Heart right ventricle (tissue), 16 donors: ENCODE results near the gene BTBD10. TPM values are rescaled to one million over a fixed set of nuclear protein-coding genes. Genes with fewer than 3 reads are reported as not detected.

Source experiments
- ATAC-seq, 8 donors: fragments of 200-7000 bp; cut with Tn5 transposase; one replicate each; pipeline ENCODE4 v1.9.1; 2020; ENCODE audit warnings: mild to moderate bottlenecking in 8 of 8, moderate library complexity in 8 of 8, moderate number of reproducible peaks in 1 of 8
- DNase-seq, 2 donors: peaks; one replicate each; pipeline ENCODE4 v3.0.0-alpha.2; 2020
- H3K27ac ChIP-seq, 10 donors: fragments of 200-600 bp; sonication (generic) in 2 of 10; one replicate each; pipeline versions ENCODE4 v1.5.0 to v1.8.0; 2020 to 2022; ENCODE audit warnings: mild to moderate bottlenecking in 3 of 10
- H3K27me3 ChIP-seq, 7 donors: fragments of 200-600 bp; one replicate each; pipeline ENCODE4 v1.8.0; 2021 to 2022; ENCODE audit warnings: mild to moderate bottlenecking in 2 of 7
- H3K36me3 ChIP-seq, 9 donors: fragments of 200-600 bp; sonication (generic) in 1 of 9; one replicate each; pipeline versions ENCODE4 v1.5.0 to v1.8.0; 2020 to 2022; ENCODE audit warnings: mild to moderate bottlenecking in 2 of 9
- H3K4me1 ChIP-seq, 9 donors: fragments of 200-600 bp; sonication (generic) in 1 of 9; one replicate each; pipeline versions ENCODE4 v1.5.0 to v1.8.0; 2020 to 2022; ENCODE audit warnings: mild to moderate bottlenecking in 4 of 9
- H3K4me3 ChIP-seq, 10 donors: fragments of 200-600 bp; sonication (generic) in 2 of 10; one replicate each; pipeline versions ENCODE4 v1.5.0 to v1.8.0; 2020 to 2022; ENCODE audit warnings: mild to moderate bottlenecking in 7 of 10, moderate library complexity in 2 of 10
- H3K9me3 ChIP-seq, 11 donors: fragments of 200-600 bp in 10 of 11; sonication (generic) in 2 of 11; one replicate each; pipeline versions ENCODE4 v1.5.0 to v1.8.0; 2013 to 2022; ENCODE audit warnings: mild to moderate bottlenecking in 2 of 11, control low read depth in 1 of 11, moderate library complexity in 1 of 11
- WGBS, 2 donors: extraction: QIAGEN DNeasy Blood & Tissue Kit; methylation state at CpG; one replicate each; pipeline ENCODE4 v1.1.7; 2013; ENCODE audit warnings: inconsistent platforms in 1 of 2; 5-methylcytosine and 5-hydroxymethylcytosine counted together
- intact Hi-C, 10 donors: fragments of 100-400 bp; cut with DNase I; formaldehyde crosslinking; loops; one replicate each; pipeline versions ENCODE4 v1.11.1 to v1.14.2; 2022
- polyA plus RNA-seq, 2 donors: library from polyadenylated mRNA; stranded (reverse); fragments of 200-250 nt; gene quantifications; one replicate each; pipeline ENCODE4 v1.2.3, GENCODE V29; 2013
- total RNA-seq, 10 donors: library from RNA; stranded (reverse); fragmentation: NEBNext Ultra II Directional in 3 of 10; extraction: Animal tissue kit (Norgen Biotek cat#: 25700) in 3 of 10; gene quantifications; one replicate each; pipeline versions ENCODE4 v1.2.1 to v1.2.4, GENCODE V29; 2021 to 2023
- TF ChIP-seq, protein P1 (sequence below), 9 donors: fragments of 200-600 bp; sonication (generic) in 2 of 9; IDR thresholded peaks; one replicate each; pipeline versions ENCODE4 v1.5.0 to v1.8.0; 2021 to 2022; ENCODE audit warnings: antibody characterized with exemption in 9 of 9, mild to moderate bottlenecking in 5 of 9, moderate library complexity in 1 of 9
- donor health status: Arrhythmogenic right ventricular cardiomyopathy.
- donor health status: ischemic (EF 13 %, LVEDD 7.1; RV severe dilation, severe dysfunction).
- donor health status: healthy with polysubstance abuse.
- donor health status: DM: no; HTN: yes; CAD: no.
- donor health status: DM: no; HTN: no; CAD: no.
- donor health status: ischemic (EF 25% LVEDD 6.9; RV normal size, moderate dysfunction).
- donor health status: ischemic (EF 25% LVEDD 5.7; RV mildly dilated, moderate dysfunction).
- donor health status: healthy.
- donor health status: DM: yes; HTN: yes; CAD: no.
- donor health status: Ischemic cardiomyopathy.
- donor health status: ischemic (EF 35%, LVEDD 5.7; RV mildly dilated, moderate dysfunction).
- donor health status: nonischemic (EF 11% LVEDD 7.7; RV severe dilation, severe dysfunction).
- donor health status: DM: yes; HTN: yes; CAD: no.
- donor health status: PGD.
- donor health status: ischemic (EF 29% LVEDD 5.4; RV normal size, mild dysfunction).
- donor health status: nonischemic (EF 23%, LVEDD 6.1; RV moderate dilation, normal function).

BTBD10 gene
- total and polyA plus RNA-seq, 12 donors: 6.8 to 36.5 (median 23.2) TPM

DNA sequence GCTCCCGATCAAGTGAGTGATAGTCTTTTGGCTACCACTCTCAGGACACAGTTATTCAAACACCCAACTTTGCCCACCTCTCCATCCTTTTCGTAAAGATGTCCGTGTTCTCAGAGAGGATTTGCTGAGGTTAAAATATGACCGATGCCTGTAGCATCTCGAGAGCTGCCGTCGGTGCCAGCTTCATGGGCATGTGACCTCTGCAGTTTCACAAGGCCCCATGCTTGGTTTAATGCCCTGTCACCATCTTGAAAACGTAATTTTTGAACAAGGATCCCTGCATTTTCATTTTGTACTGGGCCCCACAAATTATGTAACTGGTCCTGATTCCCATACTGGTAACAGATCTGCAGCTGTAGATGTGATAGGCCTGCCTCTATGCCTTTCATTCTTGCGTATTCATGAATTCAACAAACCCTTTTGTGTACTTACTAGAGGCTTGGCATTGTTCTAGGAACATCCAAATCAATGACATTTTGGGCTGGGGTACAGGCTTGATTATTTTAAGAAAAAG lies 100.4 kb downstream of the BTBD10 start:
- Histone ChIP-seq H3K36me3 (peaks cover 0 to 98% (median 40%) of the 10 kb centered on the region in 9 donors), H3K9me3 (no peaks in the 10 kb centered on the region), H3K4me1 (peaks cover 0 to 9% (median 0%) of the 10 kb centered on the region in 9 donors), H3K27me3 (no peaks in the 10 kb centered on the region), H3K4me3 (no peak overlapping the region), H3K27ac (no peak overlapping the region)
- DNase-seq (no peak), ATAC-seq (no peak)
- TF ChIP-seq, protein P1, sequence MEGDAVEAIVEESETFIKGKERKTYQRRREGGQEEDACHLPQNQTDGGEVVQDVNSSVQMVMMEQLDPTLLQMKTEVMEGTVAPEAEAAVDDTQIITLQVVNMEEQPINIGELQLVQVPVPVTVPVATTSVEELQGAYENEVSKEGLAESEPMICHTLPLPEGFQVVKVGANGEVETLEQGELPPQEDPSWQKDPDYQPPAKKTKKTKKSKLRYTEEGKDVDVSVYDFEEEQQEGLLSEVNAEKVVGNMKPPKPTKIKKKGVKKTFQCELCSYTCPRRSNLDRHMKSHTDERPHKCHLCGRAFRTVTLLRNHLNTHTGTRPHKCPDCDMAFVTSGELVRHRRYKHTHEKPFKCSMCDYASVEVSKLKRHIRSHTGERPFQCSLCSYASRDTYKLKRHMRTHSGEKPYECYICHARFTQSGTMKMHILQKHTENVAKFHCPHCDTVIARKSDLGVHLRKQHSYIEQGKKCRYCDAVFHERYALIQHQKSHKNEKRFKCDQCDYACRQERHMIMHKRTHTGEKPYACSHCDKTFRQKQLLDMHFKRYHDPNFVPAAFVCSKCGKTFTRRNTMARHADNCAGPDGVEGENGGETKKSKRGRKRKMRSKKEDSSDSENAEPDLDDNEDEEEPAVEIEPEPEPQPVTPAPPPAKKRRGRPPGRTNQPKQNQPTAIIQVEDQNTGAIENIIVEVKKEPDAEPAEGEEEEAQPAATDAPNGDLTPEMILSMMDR (IDR thresholded peaks at IDR 0.05): no peak
- intact Hi-C loops: no loop called here
- 97 to 98% methylated on average over 9 of the region's 9 CpGs for WGBS, 2 donors

DNA sequence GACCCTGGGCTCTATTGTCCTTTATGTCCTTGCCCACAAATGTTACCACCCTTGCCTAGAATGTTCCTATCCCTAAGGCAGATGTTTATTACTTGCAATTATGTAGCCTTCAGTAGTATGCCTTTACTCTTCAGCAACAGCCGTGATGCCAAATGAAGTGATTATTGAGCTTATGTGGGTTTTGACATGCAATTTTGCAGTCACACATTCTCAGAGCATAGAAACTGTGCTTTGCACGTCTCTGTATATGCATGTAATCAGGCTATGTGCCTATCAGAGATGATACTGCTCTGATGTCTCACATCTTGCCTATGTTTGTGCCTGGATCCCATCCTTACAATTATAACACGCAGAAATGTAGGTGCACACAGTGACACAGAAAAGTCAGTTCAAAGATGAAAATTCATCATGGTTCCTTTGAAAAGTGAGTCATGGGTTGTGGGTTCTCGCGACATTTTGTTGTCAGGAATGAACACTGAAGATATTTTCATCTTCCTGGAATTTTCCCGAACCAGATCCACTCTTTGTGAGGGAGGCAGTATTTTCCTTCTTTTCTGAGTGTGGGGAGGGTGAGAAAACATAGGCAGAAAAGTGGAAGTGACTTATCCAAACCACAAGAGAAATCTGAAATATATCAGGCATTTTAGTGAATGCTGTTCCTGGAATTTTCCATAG lies 104.3 kb downstream of the BTBD10 start:
- H3K36me3 ChIP-seq: peaks cover 0 to 100% (median 40%) of the 10 kb centered on the region in 9 donors
- intact Hi-C loops: no loop called here

DNA sequence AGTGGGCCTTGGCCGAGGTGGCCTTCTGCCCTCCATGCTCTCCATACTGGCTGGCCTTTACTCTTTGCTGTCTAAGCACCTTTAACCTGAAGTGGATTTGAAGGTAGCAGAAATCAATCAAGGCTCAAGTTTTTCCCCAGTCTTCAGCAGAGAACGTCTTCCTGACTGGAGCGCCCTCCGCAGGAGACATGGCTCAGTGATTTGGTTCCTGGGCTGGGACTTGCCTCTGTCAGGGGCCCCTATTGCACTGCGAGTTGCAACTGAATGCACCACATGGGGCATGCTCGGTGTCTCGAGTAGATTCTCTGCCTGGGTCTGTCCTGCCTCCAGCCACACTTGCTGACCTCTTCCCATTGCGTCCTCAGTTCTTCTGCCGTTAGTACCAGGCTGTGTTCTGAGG lies 105.8 kb downstream of the BTBD10 start:
- ATAC-seq: no peak
- 89 to 92% methylated on average over 9 of the region's 9 CpGs for WGBS, 2 donors
- H3K4me1 ChIP-seq: peaks cover 0 to 9% (median 0%) of the 10 kb centered on the region in 9 donors
- no peak overlapping the region for H3K27ac ChIP-seq
- TF ChIP-seq, protein P1 (IDR thresholded peaks at IDR 0.05): no peak
- intact Hi-C loops: no loop called here
- no peak overlapping the region for H3K4me3 ChIP-seq
- no peak for DNase-seq
- peaks cover 0 to 98% (median 32%) of the 10 kb centered on the region in 9 donors for H3K36me3 ChIP-seq
- no peaks in the 10 kb centered on the region for H3K9me3 ChIP-seq
- H3K27me3 ChIP-seq: no peaks in the 10 kb centered on the region

More for the DNA sequence above, 104.3 kb downstream of the BTBD10 start:
- peaks cover 0 to 9% (median 0%) of the 10 kb centered on the region in 9 donors for H3K4me1 ChIP-seq
- TF ChIP-seq, protein P1 (IDR thresholded peaks at IDR 0.05): no peak
- no peaks in the 10 kb centered on the region for H3K9me3 ChIP-seq
- no peak for DNase-seq
- H3K4me3 ChIP-seq: no peak overlapping the region
- H3K27me3 ChIP-seq: no peaks in the 10 kb centered on the region
- ATAC-seq: no peak
- WGBS, 2 donors: 89 to 90% methylated on average over 6 of the region's 6 CpGs
- H3K27ac ChIP-seq: no peak overlapping the region

DNA sequence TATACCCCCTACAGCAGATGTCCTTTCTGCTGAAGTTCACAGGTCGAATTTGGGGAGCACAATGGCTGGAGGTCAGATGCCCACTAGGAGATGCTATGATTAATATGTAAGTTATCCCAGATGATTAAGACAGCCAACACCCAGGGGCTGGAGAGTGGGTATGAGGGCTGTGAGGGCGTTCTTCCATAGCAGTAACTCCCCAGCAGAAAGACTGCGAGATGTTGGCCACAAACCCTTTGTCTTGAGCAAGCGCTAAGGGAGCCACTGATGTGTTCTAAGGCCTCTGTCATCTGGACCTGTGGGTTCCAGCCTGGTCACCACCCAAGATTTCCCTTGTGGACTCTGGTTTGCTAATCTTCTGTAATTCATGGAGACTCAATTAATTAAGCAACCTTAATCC lies 107.8 kb downstream of the BTBD10 start:
- Histone ChIP-seq H3K27me3 (no peaks in the 10 kb centered on the region), H3K4me3 (no peak overlapping the region), H3K9me3 (no peaks in the 10 kb centered on the region), H3K36me3 (peaks cover 0 to 98% (median 22%) of the 10 kb centered on the region in 9 donors), H3K4me1 (peaks cover 0 to 9% (median 0%) of the 10 kb centered on the region in 9 donors), H3K27ac (no peak overlapping the region)
- WGBS, 2 donors: 94 to 97% methylated on average over 4 of the region's 4 CpGs
- ATAC-seq: no peak
- TF ChIP-seq, protein P1 (IDR thresholded peaks at IDR 0.05): no peak
- DNase-seq: no peak
- intact Hi-C loops: no loop called here
